HG02759 (cell line): ENCODE data around the gene SBK1.
"Not testable (repeated sequence)": the region's sequence is repeated elsewhere in the genome, so short reads cannot be mapped to it uniquely, and the experiment has no call there.

Experiments used
- ATAC-seq: cut with Tn5 transposase; IDR thresholded peaks from one replicate; pipeline ENCODE4 v1.9.1; 2021; ENCODE audit warnings: mild to moderate bottlenecking, moderate library complexity; ENCODE audit not compliant: unreplicated experiment

Gene SBK1

DNA sequence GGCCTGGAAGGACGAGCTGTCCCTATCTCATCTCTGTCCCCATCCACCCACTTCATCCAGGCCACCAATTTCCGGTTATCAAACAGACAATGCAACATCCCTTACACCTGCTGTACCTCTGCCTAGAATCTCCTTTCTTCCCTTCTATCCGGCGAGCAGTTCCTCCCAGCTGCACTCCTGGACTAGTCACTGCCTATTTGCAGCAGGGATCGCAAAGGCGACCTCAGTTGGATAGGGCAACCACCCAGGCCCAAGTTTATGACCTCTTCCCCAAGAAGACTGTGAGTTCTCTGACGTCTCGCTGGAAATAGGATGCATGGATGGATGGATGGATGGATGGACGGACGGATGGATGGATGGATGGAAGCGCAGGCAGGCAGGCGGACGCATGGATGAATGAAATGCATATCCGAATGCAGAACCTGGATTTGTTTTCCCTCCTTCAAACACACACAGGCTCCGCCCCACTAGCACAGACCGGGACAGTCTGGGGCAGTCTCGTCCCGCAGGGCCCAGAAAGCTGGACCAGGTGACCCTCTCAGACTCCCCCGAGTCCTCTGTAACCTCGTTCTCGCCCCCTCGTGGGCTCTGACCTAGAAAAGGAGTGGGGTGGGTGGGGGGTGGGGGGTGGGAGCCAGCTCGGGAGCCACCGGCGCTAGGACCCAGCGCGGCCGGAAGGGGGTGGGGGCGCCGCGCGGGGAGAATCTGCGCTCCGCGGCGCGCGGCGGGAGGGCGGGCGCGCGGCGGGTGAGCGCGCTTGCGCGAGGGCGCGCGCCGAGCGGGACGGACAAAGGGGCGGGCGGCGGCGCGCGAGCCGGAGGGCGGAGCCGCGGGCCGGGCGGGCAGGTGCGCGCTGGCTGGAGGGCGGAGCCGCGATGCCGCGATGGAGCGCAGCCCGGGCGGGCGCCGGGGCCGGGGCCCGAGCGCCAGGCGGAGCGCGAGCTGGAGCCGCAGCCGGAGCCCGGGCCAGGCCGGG is at the start of gene SBK1:
TSS of gene SBK1 (plus strand) at position 875 of the 976 bp plus-strand sequence. CDS start 24,867 bp downstream, outside the sequence.
- ATAC-seq: peak; percentile 92

DNA sequence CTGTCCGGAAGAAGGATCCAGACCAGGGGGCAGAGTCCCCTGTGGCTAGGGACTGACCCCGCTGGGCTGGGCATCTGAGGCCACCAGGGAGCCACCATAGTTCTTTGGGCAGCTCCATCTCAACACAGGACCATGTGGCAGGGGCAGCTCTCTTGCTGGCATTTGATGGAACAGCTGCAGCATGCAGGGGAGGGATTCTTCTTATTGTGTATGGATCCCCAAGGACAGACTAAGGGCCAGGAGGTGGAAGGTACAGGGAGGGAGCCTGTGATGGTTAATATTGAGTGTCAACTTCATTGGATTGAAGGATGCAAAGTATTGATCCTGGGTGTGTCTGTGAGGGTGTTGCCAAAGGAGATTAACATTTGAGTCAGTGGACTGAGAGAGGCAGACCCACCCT is 42.8 kb upstream of the SBK1 start:
- ATAC-seq: not testable (repeated sequence)

DNA sequence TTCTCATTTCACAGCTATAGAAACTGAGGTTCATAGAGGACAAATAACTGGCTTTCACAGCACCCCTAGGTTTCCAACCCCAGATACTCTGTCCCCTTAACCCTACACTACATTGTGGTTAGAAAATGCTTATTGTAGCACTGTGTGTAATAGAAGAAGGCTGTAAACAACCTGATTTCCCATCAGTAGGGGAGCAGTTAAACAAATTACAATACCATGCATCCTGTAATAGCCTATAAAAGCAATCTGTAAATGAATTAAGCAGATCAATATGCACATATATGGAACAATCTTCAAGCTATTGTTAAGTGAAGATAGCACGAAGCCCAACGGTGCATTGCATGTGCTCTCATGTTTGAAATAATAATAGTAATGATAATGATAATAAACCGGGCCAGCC is 41.3 kb upstream of the SBK1 start:
- ATAC-seq: no peak

GRCh38 chr16:28254158-28254557 is 38.2 kb upstream of the SBK1 start:
- ATAC-seq: no peak

DNA sequence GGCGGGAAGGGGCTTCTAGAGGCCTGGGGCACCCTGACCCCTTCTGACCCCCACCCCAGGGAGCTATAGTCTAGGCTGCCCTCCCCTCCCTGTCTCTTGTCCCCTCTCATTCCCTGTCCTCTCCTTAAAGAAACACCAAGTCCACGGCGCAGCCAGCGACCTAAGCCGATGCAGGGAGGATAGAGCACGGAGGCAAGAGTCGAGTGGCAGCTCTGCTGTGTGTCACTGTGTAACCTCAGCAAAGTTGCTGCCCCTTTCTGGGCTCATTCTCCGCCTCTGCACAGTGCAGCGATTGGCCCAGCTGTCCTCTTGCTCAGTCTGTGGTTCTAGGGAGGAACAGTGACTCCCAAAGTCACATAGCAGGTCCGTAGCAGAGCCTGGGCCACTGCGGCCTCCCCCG is 36.5 kb upstream of the SBK1 start:
- ATAC-seq: no peak

- ATAC-seq: no peak
Measured at GRCh38 chr16:28257256-28257655, 35.1 kb upstream of the SBK1 start.

DNA sequence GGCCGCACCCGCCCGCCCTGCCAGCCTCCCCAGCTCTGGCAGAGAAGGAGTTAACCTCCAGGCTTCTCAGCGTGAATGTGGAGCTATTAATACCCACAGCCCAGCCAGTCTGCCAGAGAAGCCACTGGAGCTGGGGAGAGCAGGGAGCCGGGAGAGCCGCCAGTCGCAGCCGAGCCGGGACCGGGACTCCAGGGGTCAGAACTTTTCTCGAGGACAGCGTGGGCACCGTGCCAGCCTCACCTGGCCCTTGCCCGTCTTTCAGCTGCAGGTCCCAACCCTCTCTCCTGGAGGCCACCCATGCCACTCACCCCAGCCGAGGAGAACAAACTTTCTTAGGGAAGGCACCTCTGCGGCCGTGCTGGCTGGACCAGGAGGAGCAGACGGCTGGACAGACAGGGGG is 33.8 kb upstream of the SBK1 start:
- no peak for ATAC-seq

DNA sequence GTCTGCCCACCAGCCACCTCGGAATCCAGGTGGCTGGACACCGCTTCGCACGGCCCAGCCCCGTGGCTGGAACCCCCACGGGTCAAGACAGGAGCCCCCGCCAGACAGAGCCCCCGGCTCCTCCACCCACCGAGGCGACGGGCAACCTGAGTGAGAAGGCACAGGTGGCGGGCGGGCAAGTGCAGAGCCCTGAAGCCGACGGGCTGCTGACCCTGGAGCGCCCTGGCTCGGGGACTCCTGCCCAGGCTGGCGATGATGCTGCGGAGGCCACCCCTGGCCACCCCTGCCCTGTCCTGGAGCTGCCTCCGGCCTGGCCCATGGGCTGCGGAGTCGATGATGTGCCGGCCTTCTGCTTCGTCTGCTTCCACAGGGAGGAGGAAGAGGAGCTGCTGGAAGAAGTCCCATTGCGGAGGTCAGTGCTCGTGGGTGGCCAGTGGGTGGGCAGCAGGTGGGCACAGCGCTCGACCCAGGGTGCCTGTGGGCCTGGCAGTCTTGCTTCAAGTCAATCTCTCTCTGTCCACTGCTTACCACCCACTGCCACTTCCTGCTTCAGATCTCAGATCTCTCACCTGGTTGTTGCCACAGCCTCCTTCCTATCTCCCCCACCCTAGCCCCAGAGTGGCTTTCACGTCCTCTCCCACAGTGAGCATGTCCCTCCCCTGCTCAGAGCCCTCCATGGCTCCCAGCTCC is 33.1 kb upstream of the SBK1 start:
- ATAC-seq: no peak

DNA sequence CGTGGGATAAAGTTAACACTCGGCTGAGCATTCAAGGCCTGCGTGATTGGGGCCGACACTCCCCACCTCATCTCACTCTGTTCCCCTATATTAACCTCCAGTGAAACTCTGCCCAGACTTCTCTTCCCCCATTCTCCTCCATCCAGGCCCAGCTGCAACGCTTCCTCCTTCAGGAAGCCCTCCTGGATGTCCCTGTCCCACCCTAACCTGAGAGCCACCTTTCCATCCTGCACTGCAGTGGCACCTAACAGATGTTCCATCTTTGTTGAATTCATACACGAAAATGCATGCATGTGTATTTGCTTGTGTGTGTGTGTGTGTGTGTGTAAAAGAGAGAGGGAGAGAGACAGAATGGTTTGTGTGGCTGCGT is 32.6 kb upstream of the SBK1 start:
- ATAC-seq: no peak

GRCh38 chr16:28260193-28260592 is 32.1 kb upstream of the SBK1 start:
- ATAC-seq: no peak

DNA sequence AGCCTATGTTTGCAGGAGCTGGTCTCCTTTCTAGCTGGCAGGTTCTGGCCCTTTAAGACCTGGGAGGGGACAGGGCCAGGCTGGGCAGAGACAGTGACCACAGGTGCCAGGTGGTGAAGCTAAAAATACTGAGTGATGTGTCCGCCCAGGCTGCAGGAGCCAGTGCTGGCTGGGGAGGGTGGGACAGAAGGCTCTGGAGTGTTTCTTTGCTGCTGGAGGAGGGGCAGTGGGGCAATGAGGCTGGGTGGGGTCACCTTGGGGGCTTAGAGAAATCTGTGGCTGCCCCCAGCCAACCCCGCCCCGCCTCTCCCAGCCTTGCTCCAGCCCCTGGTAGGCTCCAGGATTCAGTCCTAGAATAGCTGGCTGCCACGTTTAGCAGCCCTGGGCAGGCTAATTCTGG is 30.4 kb upstream of the SBK1 start:
- no peak for ATAC-seq

- ATAC-seq: no peak
Measured at GRCh38 chr16:28263305-28263704, 29.0 kb upstream of the SBK1 start.

GRCh38 chr16:28264656-28265055 is 27.7 kb upstream of the SBK1 start:
- ATAC-seq: no peak

DNA sequence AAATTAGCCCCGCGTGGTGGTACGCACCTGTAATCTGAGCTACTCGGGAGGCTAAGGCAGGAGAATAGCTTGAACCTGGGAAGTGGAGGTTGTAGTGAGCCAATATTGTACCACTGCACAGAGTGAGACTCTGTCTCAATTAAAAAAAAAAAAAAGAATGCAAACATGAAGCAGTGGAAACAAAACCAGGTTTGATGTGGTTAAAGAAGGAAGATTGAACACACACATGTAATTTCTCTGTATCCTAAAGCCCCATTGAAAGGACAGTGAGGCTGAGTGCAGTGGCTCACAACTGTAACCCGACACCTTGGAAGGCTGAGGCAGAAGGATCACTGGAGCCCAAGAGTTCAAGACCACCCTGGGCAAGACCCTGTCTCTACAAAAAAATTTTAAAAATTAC is 26.5 kb upstream of the SBK1 start:
- no peak for ATAC-seq

- ATAC-seq: no peak
Measured at GRCh38 chr16:28267356-28267755, 25.0 kb upstream of the SBK1 start.

DNA sequence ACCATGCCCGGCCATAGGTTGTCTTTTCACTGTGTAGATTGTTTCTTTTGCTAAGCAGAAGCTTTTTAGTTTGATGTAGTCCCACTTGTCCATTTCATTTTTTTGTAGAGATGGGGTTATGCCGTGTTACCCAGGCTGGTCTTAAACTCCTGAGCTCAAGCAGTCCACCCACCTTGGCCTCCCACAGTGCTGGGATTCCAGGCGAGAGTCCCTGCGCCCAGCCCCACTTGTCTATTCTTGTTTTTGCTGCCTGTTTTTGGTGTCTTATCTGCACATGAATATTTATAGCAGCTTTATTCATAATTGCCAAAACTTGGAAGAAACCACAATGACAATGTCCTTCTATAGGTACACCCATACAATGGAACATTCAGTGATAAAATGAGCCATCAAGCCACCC is 18.8 kb upstream of the SBK1 start:
- no peak for ATAC-seq

GRCh38 chr16:28274676-28275075 is 17.6 kb upstream of the SBK1 start:
- no peak for ATAC-seq

DNA sequence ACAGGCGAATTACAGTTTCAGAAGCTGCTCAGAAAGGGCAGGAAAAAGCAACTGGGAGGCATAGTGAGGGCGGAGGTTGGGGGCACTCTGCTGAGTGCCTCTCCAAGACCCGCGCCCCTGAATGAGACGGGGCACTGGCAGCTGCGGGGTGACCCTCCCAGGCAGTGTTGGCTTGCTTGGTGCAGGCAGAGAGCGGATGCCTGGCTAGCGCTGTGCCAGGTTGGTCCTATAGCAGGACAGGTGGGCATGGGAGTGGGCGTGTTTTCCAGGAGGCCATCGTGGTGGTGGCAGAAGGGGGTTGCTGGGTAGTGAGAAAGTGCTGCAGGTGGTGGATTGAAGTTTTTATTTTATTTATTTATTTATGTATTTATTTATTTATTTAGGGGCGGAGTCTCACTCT is 16.0 kb upstream of the SBK1 start:
- no peak for ATAC-seq

DNA sequence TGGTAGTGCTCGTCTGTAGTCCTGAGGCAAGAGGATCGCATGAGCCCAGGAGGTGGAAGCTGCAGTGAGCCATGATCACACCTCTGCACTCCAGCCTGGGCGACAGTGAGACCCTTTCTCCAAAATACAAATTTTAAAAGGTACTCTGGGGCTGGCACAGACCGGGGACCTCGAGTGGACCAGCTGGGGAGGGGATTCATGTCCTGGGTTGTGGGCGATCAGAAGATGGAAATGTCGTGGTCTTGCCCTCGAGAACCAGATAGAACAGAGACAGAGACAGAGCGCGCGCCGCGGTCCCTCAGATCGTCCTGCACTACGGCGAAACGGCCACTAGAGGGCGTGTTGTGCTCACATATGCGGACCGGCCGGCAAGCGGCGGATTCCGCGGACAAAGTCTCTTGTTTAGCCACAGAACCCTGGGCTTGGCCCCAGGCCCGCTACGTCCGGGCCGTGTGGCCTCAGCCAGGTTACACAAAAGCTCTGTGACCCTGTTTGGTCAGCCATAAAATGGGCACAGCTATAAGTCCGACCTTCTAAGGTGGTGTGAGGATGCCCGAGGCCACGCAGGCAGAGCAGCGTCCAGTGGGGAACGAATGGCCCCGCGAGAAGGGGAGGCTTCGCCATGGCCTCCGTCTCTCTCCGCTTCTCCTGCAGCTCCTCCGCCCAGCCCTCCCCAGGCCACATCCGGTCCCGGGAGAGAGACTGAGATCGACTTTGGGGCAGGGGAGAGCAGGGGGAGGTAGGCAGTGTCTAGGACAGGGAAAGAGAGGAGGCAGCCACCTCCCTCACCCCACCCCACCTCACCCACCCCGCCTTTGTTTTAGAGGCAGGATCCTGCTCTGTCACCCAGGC is 14.6 kb upstream of the SBK1 start:
- no peak for ATAC-seq

GRCh38 chr16:28279006-28279405 is 13.3 kb upstream of the SBK1 start:
- no peak for ATAC-seq
